ENCODE measurements around the gene ERI3.

ERI3 gene

DNA sequence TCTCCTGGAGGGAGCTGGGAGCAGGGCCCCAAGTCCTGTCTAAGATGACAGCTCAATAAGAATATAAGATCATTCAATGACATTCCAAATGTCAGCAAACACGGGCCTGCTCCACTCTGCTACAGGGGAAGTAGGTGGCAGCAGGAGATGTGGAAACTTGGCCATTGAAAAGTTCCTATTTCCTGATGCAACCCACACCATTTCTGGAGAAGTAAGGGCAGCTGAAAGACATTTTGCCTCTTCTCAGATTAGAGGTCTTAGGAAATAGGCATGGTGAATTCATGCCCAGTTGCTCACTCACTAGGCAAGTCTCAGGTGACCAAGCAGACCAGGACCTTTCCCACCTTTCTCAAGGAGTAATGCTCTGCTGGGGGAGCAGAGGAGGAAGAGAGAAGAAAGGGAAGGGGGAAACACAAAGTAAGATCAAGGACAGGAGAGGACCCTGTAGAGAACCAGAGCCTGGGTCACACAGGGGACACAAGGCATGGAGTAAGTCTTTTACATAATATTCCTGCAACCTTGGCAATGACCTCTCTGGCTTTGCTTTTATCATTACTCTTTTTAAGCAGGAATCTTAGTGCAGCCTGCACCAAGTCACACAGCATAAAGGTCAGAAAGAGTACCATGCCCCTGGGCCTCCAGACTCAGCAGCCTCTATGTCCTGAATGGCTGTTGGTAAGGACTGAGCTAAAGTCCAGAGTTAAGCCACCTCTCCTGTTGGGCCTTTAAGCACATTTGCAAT is 72.9 kb downstream of the ERI3 start:
- no peak for DNase-seq

DNA sequence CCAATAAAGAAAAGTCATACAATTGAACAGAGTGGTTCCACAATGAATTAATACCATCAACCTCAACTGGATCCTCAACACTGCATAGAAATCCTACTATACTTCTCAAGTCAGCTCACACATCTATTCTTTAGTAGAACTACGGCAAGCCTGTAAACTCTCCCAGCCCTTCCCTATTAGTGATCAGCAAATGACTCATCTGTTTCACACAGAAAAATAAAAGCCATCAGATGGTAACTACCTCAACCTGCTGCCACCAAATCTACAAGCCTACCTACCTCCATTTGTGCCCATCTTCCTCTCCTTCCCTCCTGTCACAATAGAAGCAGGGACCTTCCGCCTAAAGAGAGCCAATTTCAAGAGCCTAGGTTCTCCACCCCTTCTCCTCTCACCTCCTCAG is 78.2 kb downstream of the ERI3 start:
- no peak for DNase-seq

DNA sequence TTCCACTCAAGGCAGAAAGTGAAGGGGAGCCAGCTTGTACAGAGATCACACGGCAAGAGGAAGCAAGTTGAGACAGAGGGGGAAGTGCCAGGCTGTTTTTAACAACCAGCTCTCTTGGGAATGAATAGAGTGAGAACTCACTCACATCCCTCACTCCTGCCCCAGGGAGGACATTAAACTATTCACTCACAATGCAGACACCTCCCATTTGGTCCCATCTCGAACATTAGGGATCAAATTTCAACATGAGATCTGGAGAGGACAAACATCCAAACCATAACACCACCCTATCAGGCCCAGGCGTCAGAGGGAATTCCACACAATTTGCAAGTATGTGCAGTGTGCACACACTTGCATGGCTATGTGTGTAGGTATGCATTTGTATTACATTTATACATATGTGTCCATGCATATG is 79.1 kb downstream of the ERI3 start:
- no peak for DNase-seq

DNA sequence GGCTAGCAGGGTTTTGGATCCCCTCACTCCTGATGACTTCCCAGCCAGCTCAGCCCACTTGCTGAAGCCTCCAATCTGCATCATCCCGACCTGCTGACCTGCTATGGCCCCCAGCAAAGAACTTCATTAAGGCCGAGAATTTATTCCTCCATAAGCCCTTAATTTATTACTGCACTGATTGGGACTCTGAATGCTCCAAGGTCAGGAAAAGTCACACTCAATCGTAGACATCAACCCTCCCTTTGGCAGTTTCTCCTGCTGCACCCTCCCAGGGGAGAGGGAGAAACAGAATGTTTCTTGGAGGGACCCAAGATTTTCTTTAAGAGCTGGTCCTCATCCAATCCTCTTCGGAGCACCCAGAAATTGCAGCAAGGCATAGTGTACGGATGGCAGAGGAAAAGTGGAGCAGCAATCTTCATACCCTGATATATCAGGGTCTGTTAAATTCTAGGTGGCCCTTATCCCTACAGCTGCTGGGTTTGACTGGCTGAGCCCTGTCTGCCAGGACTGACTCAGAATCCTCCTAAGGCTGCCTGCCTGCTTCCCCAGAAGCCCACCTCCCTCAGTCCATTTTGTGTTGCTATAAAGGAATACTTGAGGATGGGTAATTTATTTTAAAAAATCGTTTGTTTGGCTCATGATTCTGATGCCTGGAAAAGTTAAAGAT is 79.6 kb downstream of the ERI3 start:
- DNase-seq: no peak

DNA sequence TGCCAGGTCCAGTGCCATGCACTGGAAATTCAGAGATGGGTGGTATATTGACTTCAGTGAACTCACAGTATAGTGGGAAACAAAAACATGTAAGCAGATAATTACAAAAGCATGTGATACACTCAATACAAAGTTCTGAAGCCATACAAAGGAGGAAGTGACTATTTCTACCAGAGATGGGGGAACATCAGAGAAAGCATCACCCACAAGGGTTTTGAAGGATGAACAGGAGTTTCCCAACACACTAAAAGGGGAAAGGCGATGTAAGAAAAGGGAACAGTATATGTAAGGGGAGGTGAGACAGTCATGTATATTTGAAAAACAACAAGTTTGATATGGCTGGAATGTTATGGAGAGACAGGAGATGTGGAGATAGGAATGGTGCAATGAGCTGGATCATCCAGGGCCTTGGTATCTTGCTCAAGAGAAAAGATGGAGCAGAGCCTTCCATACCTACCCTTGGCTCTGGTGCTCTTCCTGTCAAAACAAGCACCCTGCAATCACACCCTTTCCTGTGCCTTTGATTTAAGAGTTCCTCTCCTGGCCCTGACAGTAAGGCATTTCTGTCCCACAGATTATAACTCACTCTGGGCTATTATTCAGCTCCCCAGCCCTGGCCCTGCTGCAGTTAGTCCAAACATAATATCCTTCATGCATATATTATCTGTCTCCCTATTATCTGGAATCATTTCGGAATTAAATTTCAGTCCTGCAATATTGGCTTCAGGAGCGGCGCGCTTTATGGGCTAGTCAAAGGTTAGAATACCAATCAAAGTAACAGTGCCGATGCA is 81.3 kb downstream of the ERI3 start:
- no peak for DNase-seq

DNA sequence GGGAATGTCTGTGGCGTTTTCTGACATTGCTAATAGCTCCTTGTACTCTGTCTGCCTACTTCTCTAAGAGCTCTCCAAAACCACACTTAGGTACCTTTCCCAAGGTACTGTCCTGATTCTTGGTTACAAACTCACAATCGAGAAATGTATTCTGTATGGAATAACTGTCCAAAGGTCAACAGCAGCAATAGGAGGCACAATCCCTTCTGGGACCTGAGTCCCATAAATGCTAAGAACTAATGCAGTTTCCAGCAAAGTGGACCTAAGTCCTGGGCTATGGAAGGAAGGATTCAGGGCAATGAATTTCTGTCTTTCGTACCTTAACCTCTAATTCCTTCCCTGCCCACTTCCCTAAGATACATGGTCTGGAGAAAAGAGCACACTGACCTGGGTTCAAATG is 82.1 kb downstream of the ERI3 start:
- DNase-seq: no peak

DNA sequence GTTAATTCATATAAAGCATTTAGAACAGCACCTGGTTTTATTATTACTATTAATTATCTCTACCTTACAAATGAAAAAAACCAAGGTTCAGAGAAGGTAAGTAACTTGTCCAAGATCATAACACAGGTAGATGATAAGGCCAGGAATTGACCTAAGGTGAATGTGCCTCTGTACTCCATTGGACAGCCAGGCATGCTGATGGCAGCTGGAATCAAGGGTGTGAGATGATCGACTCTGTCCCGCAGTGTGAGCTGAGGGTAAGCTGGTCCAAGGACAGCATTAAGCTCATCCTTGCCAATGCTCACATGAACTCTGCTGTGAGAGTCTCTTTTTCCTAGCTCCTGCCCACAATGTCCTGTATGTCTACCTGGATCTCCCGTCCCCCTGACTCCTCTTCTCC is 83.4 kb downstream of the ERI3 start:
- DNase-seq: no peak

DNA sequence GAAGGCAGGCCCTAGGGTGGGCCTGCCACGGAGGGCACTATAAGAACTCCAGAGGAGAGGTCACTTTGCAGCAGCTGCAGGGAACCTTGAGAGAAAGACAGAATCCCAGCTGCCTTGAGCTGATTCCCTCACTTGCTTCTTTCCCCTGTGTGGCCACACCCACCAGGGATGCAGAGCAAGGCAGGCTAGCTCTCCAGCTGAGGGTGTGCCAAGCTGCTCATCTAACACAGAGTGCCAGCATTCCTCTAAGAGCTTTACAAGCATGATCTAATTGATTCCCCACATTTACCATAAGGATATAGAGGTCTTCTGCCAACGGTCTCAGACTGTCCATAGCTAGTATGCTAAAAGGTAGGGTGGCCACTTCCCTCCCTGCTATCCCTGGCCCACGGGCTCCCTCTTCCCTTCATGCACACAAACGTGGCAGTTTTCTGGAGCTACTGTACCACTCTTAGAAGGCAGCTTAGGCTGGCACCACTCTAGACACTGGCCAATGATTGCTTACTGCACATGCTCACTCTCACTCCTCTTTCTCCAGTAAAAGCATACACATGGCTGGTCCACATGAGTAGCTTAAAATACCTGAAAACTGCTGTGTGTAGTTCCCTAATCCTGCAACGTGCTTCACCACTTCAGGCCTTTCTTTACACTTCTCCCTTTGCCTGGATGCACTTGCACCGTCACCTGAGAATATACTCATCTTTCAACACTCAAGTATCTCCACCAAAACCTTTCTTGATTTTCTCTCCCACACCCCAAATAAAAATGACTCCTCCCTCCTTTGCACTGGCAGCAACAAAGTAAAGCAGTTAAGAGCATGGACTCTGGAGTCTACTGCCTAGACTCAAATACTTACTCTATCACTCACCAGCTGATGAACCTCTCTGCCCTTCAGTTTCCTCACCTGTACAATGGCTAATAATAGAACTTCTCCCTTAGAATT is 84.1 kb downstream of the ERI3 start:
- no peak for DNase-seq

DNA sequence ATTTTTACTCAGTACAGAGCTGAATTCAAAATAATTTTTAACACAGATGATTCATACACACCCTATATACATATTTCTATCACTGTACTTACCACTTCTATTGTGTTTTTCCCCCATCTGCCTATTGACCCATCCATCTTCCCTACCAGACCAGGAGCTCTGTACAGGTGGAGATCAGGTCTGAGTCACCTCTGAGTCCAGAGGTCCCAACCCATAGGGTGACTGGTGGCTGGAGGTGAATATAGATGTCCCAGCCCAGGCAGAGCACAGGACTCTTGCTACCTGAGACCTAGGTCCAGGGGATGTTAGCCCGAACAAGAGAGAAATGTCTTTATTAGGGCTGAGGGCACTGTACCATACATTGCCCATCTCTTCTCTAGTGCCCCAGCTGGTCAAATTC is 87.0 kb downstream of the ERI3 start:
- no peak for DNase-seq

DNA sequence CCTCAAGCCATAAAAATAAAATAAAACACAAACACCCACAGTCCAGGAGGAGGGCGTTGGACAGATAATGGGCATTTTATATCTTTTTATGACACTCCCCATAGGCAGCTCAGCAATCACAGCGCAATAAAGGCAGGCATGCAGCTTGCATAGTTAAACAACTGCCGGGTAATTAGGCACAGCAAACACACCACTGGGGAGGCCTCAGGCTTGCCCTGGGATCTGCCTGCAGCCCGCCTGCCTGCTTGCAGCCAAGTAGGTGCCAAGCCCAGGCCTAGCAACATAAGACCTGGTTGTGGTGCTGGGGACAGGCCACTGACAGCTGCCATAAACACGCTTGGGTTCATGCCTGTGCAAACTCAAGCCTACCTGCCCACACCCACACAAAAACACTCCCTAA is 87.6 kb downstream of the ERI3 start:
- no peak for DNase-seq

DNA sequence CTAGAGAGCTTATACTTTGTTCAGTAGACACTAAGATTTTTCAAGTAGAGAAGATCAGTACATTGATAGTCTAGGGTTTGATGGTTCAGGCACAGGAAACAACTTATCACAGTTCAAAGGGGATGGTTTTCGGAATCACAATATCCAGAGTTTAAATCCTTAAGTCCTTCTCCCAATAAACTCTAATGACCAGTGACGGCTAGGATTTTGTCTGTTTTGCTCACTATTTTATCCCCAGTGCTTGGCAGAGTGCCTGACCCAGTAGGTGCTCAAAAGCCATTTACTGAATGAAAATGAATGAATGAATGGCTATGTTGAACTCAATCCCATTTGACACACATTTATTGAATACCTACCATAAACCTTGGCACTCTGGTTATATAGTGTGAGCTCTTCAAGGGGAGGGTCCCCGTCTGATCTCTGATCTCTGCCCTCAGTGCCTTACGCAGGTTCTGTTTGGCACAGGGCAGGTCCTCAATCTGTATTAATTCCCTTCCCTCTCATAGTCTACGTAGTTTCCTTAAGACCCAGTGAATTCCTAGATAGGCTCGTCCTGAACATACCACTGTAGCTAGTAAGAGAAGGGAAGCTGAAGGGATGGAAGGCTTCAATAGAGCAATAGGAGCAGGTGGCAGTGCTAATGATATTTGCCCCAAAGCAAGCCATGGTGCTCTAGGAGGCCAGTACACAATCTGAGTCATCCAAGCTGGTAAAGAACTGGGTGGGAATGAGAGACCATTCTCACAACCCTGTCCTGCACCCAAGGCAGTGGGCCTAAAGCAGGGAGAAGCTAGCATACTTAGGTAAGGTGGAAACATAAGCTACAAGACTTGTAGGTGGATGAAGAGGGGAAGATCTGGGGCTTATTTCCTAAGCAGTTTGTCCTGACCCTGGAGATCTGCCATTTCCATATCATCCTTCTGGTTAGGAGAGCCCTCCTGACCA is 88.4 kb downstream of the ERI3 start:
- no peak for DNase-seq

DNA sequence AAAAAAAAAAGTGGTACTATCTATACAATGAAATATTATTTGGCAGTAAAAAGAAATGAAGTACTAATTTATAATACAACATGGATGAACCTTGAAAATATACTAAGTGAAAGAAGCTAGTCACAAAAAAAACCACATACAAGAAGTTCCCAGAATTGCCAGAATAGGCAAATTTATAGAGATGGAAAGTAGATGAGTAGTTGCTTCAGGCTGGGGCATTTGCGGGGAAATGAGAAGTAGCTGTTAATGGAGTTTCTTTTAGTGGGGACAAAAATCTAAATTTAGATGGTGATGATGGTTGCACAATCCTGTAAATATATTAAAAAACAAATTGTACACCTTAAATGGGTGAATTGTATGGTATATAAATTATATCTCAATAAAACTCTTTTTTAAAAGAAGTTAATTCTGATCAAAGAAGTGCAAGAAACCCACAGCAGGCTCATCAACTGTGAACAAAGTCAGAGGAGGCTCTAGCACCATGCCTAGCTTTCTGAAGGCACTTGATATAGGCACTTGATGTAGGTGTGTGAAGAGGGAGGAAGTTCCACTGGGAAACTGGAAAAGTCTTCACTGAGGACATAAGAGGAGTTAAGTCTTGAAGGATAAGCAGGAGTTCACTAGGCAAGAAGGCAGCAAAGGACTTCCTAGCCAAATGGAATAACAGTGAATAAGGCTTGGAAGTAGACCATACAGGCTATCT is 89.2 kb downstream of the ERI3 start:
- DNase-seq: no peak

DNA sequence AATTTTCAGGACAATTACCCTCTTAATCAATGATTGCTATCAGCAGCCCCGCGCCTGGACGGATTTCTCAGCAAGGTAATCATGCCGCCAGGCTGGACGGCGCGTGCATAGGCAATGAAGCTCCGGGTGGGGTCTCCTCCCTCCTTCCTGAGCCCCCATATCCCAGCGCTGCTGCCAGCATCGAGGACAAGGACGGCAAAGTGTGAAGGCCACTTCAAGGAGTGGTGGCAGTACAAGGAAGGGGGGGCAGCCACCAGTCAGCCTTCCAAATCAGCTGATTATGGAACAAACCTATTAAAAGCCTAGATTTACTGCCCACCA is 90.6 kb downstream of the ERI3 start:
- no peak for DNase-seq

DNA sequence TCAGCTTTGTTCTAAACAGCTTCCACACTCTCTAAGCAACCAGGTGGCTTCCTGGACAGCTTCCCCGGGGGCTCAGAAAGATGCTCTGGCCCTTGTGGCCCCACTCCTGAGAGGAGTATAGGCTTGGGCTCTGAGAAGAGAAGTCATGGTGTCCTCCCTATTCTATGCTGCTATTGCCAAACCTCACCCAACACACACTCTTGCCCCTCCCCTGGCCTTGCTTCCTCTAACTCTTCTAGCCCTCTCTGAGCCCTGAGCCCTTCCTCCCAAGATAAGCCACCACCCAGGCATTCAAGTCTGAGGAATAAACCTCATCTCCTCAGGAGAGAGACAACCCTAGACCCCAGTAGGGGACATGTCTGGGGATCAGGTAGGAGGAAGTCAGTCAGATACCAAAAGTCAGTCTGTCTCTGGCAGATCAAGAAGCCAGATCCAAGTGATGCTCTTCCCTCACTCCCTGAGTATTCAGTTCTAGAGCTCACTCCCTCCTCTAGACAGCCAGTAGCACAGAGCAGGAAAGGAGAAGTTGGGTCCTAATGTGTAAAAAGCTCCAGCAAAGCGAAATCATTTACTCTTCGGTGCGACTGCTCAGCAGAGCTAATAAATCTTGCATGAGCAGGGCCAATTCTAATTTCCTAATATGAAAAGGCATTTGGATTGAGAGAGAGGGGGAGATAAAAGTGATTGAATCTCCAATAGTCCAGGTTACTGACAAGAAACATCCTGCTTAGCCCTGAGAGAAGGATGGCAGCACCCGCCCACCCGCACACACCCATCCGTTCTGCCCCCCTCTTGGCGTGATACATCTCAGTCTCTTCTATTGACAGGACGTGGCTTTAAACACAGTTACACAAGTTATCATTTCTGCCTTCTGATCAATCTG is 91.2 kb downstream of the ERI3 start:
- no peak for DNase-seq

DNA sequence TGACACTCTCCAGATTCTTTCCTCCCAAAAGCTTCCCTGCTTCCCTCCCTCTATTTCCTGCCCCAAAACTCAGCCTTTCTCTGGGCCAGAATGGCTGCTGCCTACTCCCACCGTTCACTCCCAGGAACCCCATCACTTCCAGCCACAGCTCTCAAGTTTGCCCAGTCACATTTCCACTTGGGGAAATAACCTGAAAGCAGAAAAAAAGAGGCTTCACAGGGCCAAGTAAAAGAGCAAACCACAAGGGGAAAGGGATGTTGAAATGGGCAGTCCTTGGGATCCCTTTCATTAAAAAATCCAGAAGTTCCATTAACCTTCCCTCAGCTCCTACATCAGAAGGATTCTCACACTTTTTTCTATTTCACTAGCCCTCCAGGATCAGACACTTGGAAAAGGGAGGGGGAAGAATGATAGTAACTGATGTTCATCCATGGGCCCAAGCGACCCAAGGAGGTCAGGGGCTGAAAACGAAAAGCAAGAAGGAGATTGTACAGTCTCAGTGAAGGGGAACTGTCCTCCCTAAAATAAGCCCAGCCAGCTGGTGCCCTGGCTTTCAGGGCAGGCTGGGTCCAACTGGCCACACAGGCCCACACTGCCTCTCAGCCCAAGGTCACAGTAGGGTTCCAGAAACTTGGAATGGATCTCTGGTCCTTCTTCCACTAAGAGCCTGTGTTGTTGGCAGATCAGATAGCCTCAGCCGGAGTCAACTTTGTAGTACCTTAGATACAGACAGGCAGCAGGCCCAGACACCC is 92.1 kb downstream of the ERI3 start:
- DNase-seq: no peak

DNA sequence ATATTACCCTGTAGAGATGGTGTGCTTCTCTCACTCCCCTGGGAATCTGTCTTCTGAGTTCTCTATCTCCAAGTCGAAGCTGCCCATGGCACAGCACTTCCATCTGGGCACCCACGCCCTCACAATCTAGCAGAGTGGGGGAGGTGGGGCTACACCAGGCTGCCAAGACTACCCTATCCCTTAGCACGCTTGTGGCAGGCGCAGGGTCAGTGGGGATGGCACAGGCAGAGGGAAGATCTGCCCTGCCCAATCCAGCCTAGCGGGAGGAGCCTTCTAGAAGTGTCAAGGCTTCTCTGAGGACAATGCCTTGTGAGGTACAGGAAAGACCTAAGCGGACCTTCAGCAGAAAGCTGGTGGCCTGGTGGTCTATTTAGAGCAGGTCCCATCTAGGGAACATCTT is 92.6 kb downstream of the ERI3 start:
- no peak for DNase-seq

DNA sequence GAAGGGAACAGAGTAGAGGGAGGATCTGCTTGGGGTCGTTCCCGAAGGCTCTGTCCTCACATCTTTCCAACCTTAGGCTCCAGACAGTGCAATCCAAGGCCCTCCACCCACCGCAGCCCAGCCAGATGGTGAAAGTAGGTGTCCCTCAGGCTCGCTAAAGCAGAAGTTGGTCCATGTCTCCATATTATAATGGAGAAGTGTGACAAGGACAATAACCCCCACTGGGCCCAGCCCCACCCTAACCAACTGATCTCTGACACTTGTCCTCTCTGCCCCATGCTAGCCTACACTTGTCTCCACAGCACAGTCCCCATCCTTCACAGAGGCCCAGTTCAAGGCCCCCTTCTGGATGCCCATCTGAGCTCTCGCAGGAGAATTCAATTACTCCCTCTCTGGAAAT is 93.1 kb downstream of the ERI3 start:
- no peak for DNase-seq

DNA sequence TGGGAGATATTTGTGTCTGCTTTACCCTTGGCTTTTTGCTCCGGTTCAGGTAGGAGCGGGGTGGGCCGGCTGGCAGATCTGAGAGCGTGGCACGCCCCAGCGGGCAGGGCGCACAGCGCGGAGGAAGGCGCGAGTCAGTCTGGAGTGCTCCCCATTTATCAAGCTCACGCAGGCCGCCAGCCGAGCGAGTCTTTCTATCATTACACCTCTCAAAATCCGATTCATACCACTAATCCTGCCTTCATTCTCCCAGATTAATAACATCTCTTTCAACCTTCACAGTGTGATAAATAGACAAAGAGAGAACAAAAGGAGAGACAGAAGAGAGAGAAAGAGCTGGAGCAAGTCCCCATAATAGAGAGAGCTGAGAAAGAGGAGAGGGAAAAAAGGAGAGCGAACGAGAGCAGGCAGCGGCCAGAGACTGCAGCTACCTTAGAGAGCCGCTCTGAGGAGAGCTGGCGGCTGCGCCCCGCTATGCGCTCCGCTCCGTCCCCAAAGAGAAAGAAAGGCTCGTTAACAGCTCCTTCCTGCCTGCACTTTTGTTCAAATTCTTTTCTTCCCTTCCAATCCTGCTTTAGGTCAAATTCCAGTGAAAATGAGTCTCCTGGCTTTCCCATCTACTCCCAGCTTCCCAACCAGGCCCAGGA is 93.8 kb downstream of the ERI3 start:
- DNase-seq: no peak

DNA sequence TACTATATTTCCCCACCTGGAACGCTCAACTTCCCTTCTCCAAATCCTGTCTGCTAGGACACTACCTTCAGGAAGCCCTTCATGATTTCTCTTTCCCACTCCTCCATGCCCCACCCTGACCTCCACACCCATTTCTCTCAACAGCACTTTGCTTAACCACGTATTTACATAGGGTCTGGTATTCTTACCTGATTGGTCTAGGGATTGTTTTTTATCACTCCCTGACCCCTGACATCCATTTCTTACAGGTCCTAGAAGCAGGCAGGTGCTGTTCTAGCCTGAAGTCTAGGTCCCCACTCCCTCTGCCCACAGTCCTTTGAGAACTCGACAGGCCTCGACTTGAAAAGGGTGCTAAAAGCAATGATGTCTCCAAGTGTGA is 94.3 kb downstream of the ERI3 start:
- no peak for DNase-seq

Data from HCEC 1CT (cell line).